Measurements from ENCODE around the gene ORM1.

ORM1 gene

DNA sequence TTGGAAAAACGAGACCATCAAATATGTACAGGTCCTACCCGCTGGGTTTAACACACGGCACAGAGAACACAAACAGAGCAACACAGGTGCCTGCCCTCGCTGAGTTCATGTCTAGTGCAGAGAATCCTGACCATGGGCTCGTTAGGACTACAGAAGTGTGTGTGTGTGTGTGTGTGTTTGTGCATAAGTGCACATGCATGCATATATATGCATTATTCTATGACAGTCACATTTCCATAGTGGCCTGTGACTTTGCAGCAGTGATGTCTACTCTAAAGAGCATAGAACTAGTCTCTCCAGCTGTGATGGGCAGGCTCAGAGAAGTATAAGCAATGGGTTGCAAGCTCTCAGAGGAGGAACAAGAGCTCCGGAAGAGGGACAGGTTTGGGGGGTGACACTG lies 34.5 kb downstream of the ORM1 start:
- ATAC-seq (ENCODE audit: low read depth), result no peak
- DNase-seq (ENCODE audit: low spot score in 2 of 2), result no peak
- Mint-ChIP-seq H3K27ac (peak overlapping the region; percentile 89), H3K9me3 (no peaks in the 10 kb centered on the region), H3K27me3 (no peaks in the 10 kb centered on the region), H3K36me3 (peaks cover 39% of the 10 kb centered on the region), H3K4me1 (peaks cover 13% of the 10 kb centered on the region), H3K4me3 (no peak overlapping the region)

- DNase-seq (ENCODE audit: low spot score in 2 of 2) (no peak), ATAC-seq (ENCODE audit: low read depth) (no peak)
- Mint-ChIP-seq H3K36me3 (peaks cover 38% of the 10 kb centered on the region), H3K27ac (peak overlapping the region; percentile 17), H3K27me3 (no peaks in the 10 kb centered on the region), H3K9me3 (no peaks in the 10 kb centered on the region), H3K4me3 (no peak overlapping the region), H3K4me1 (peaks cover 13% of the 10 kb centered on the region)
Observed at GRCh38 chr9:114357911-114358328, 35.0 kb downstream of the ORM1 start.

DNA sequence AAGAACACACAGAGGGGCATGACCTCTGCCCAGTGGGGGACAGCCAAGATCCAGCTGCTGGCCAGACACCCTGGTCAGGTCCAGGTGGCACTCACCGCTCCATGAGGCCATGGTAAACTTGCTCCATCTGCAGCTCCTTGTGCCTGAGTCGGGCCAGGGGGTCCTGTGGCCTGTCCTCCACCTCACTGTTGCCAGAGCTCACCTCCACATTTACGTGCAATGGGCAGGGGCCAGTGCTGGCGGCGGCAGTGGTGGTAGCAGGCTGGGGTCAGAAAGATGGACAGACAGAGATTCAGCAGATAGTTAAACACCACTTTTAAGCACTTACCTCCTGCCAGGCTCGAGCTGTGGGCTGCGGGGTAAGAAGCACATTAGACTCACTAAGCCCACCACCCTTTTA lies 36.9 kb downstream of the ORM1 start:
- Mint-ChIP-seq H3K36me3 (peaks cover 54% of the 10 kb centered on the region), H3K4me1 (peaks cover 29% of the 10 kb centered on the region), H3K27ac (peak overlapping the region; percentile 90), H3K27me3 (no peaks in the 10 kb centered on the region), H3K9me3 (no peaks in the 10 kb centered on the region), H3K4me3 (no peak overlapping the region)
- no peak for ATAC-seq (ENCODE audit: low read depth)
- DNase-seq (ENCODE audit: low spot score in 2 of 2), result no peak

DNA sequence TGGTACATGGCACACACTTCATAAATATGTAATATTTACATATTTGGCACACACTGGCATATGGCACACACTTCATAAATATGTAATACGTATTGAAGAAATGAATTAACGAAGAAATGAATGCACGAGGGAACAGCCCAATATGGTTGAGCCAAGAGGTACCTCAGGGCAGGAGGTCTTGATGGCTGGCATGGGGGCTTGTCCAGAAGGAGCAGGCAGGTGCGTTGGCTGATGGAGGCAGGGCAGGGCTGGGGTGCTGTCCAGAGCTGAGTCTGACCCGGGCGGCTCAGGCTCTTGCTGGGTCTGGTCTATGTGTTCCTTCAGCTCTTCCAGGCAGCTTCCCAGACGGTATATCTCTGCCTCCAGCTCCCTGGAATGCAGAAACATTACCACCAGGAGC lies 38.6 kb downstream of the ORM1 start:
- Mint-ChIP-seq H3K9me3 (no peaks in the 10 kb centered on the region), H3K4me1 (peaks cover 35% of the 10 kb centered on the region), H3K27me3 (no peaks in the 10 kb centered on the region), H3K4me3 (no peak overlapping the region), H3K27ac (peak overlapping the region; percentile 90), H3K36me3 (peaks cover 57% of the 10 kb centered on the region)
- no peak for ATAC-seq (ENCODE audit: low read depth)
- no peak for DNase-seq (ENCODE audit: low spot score in 2 of 2)

DNA sequence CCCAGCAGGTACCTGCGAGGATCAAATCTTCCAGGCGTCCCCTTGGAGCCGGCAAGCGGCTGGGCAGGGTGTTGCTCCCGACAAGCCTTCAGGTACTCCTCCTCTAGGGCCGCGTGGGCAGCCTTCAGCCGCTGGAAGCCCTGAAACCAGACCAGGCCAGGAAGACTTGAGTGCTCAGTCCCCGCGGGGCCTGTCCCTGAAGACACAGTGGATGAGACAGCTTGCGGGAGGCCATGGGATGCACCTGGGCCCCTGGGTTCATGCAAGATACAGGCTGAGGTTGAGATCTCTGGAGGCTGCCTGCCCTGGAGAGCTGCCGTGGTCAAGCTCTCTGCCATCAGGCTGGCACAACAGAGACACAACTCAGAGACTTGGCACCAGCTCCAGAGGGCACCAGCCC lies 39.5 kb downstream of the ORM1 start:
- no peaks in the 10 kb centered on the region for H3K9me3 Mint-ChIP-seq
- peak overlapping the region; percentile 90 for H3K27ac Mint-ChIP-seq
- ATAC-seq (ENCODE audit: low read depth), result no peak
- H3K4me1 Mint-ChIP-seq, result peaks cover 41% of the 10 kb centered on the region
- H3K27me3 Mint-ChIP-seq, result no peaks in the 10 kb centered on the region
- no peak for DNase-seq (ENCODE audit: low spot score in 2 of 2)
- no peak overlapping the region for H3K4me3 Mint-ChIP-seq
- H3K36me3 Mint-ChIP-seq, result peaks cover 51% of the 10 kb centered on the region

DNA sequence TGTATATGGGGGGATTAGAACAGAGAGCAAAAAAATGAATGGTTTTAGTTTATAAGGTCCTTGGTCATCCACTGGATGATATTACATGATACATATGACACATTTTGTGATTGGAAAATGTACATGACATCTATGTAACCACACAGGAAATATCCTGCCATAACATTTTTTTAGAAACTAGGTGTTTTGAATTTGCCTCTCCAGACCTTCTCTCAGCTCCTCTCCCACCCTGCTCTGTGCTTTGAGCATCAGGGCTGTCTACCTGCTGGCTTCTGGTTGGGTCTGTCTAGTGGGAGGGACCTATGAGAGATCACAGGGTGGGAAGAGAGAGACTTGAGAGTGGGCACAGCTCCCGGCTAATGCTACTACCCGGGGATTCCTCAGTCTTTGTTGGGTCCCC lies 40.5 kb downstream of the ORM1 start:
- H3K9me3 Mint-ChIP-seq, result no peaks in the 10 kb centered on the region

GRCh38 chr9:114364134-114365041 lies 41.5 kb downstream of the ORM1 start:
- Mint-ChIP-seq H3K4me3 (peak overlapping the region; percentile 52), H3K36me3 (peaks cover 54% of the 10 kb centered on the region)
- ATAC-seq (ENCODE audit: low read depth), result peak; percentile 55

More for the DNA sequence above, 40.5 kb downstream of the ORM1 start:
- Mint-ChIP-seq H3K36me3 (peaks cover 53% of the 10 kb centered on the region), H3K4me3 (peak overlapping the region; percentile 37), H3K4me1 (peaks cover 49% of the 10 kb centered on the region), H3K27ac (peak overlapping the region; percentile 90), H3K27me3 (no peaks in the 10 kb centered on the region)
- DNase-seq (ENCODE audit: low spot score in 2 of 2) (no peak), ATAC-seq (ENCODE audit: low read depth) (no peak)

GRCh38 chr9:114365194-114365593 lies 42.3 kb downstream of the ORM1 start:
- Mint-ChIP-seq H3K36me3 (peaks cover 55% of the 10 kb centered on the region), H3K4me1 (peaks cover 56% of the 10 kb centered on the region), H3K4me3 (no peak overlapping the region), H3K27me3 (no peaks in the 10 kb centered on the region), H3K27ac (peak overlapping the region; percentile 90), H3K9me3 (peaks cover 1% of the 10 kb centered on the region)
- ATAC-seq (ENCODE audit: low read depth) (no peak), DNase-seq (ENCODE audit: low spot score in 2 of 2) (no peak)

More at GRCh38 chr9:114364134-114365041, 41.5 kb downstream of the ORM1 start:
- H3K4me1 Mint-ChIP-seq, result peaks cover 52% of the 10 kb centered on the region
- no peak for DNase-seq (ENCODE audit: low spot score in 2 of 2)
- no peaks in the 10 kb centered on the region for H3K27me3 Mint-ChIP-seq
- H3K9me3 Mint-ChIP-seq, result no peaks in the 10 kb centered on the region
- peak overlapping the region; percentile 90 for H3K27ac Mint-ChIP-seq

DNA sequence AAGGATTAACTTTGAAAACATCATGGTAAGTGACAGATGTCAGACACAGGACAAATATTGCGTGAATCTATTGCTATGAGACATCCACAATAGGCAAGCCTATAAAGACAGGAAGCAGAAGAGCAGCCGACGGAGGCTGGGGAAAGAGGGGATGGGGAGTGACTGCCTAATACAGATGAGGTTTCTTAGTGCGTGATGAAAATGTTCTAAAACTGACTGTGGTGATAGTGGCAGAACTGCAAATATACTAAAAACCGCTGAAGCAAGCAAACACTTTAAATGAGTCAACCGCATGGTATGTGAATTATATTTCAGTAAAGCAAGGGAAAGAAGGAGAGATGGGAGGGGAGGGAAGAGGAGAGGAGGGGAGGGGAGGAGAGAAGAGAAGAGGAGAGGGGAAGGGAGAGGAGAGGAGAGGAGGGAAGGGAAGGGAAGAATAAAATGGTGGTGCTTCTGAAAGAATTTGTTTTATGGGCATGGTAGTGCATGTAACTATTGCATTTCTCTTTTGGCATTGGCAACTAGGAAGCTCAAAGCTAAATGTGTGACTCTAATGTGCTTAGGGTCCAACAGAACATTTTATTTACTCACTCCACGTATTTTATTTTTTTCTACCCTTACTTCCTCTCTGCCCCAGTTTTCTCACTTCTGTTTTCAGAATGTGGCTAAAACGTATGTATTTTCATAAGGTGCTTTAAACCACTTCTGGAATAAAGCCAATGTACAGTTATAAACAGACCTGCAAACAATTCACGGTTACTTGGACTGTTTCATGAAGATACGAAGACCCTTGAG lies 43.6 kb downstream of the ORM1 start:
- DNase-seq (ENCODE audit: low spot score in 2 of 2), result no peak
- H3K9me3 Mint-ChIP-seq, result peaks cover 1% of the 10 kb centered on the region
- H3K4me3 Mint-ChIP-seq, result peak overlapping the region; percentile 77
- peak overlapping the region; percentile 91 for H3K27ac Mint-ChIP-seq
- H3K27me3 Mint-ChIP-seq, result no peaks in the 10 kb centered on the region
- peak; percentile 76 for ATAC-seq (ENCODE audit: low read depth)
- H3K4me1 Mint-ChIP-seq, result peaks cover 58% of the 10 kb centered on the region
- H3K36me3 Mint-ChIP-seq, result peaks cover 42% of the 10 kb centered on the region

DNA sequence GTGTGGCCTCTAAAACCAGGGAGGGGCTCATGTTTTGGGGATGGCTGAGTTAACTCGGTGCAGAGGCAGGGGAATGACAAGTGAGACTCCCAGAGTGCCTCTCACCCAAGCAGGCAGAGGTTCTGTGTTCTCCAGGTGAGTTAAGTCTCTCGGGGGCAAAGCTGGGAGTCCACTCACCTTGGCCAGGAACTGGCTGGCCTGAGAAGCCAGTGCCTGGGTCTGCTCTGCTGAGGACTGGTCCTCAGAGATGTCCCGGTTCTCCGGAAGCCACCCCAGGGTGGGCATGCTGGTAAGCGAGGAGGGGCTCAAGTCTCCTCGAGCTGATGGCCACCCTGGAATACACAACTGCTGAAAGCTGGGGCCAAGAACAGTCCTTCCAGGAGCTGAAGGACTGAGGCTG lies 44.5 kb downstream of the ORM1 start:
- Mint-ChIP-seq H3K4me3 (peak overlapping the region; percentile 77), H3K27ac (peak overlapping the region; percentile 91), H3K4me1 (peaks cover 67% of the 10 kb centered on the region), H3K27me3 (no peaks in the 10 kb centered on the region), H3K9me3 (peaks cover 1% of the 10 kb centered on the region), H3K36me3 (peaks cover 40% of the 10 kb centered on the region)
- DNase-seq (ENCODE audit: low spot score in 2 of 2) (no peak), ATAC-seq (ENCODE audit: low read depth) (no peak)

- peak overlapping the region; percentile 77 for H3K4me3 Mint-ChIP-seq
- H3K4me1 Mint-ChIP-seq, result peaks cover 72% of the 10 kb centered on the region
- H3K27me3 Mint-ChIP-seq, result no peaks in the 10 kb centered on the region
- H3K27ac Mint-ChIP-seq, result peak overlapping the region; percentile 91
- peak; percentile 10 for ATAC-seq (ENCODE audit: low read depth)
- H3K9me3 Mint-ChIP-seq, result peaks cover 1% of the 10 kb centered on the region
- peaks cover 40% of the 10 kb centered on the region for H3K36me3 Mint-ChIP-seq
- no peak for DNase-seq (ENCODE audit: low spot score in 2 of 2)
Observed at GRCh38 chr9:114367772-114368569, 45.1 kb downstream of the ORM1 start.

DNA sequence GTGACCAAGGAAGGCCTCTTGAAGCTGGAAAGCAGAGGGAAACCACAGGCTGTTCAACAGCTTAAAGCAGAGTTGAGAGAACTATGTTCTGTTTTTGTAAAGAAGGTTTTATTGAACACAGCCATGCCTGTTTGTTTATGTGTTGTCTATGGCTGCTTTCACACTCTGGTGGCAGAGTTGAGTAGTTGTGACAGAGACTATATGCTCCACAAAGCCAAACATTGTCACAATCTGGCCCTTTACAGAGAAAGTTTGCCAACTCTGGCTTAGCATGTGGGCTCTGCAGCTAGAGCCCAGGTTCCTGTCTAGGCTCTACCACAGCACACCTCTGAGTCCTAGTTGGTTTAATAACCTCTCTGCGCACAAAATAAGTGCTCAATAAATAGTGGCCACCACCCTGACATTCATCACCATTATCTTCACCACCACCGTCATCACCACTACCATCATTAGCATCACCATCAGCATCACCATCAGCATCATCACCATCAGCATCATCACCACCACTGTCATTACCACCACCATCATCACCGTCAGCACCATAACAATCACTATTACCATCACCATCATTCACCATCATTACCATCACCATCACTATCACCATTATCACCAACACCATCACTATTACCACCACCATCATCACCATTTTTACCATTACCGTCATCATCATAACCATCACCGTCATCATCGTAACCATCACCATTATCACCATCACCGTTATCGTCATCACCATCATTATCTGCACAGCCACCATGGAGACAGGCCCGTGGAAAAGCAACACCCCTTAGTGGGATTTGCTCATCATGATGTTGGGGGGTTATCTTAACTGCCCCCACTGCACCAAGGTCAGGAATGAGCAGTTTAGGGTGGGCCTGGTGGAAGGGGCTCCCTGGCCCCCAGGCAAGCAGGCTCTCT lies 46.6 kb downstream of the ORM1 start:
- Mint-ChIP-seq H3K9me3 (peaks cover 1% of the 10 kb centered on the region), H3K27me3 (no peaks in the 10 kb centered on the region), H3K36me3 (peaks cover 30% of the 10 kb centered on the region), H3K4me1 (peaks cover 70% of the 10 kb centered on the region), H3K4me3 (peak overlapping the region; percentile 9), H3K27ac (peak overlapping the region; percentile 79)
- DNase-seq (ENCODE audit: low spot score in 2 of 2) (no peak), ATAC-seq (ENCODE audit: low read depth) (no peak)
